HepG2 (cell line): ENCODE measurements around the gene PHKG1. TPM values are rescaled to one million over a fixed set of nuclear protein-coding genes. Genes with fewer than 3 reads are reported as not detected.

Source experiments
- ADNP ChIP-seq: sonication (generic); formaldehyde crosslinking; IDR thresholded peaks from 2 replicates; pipeline ENCODE4 v1.4.0; 2020; ENCODE audit warnings: missing genetic modification reagents
- DNMT3B ChIP-seq: conservative IDR thresholded peaks from 2 replicates; pipeline ENCODE4 v1.6.1; 2016; ENCODE audit warnings: missing biosample characterization, control low read depth
- ELF3 ChIP-seq: IDR thresholded peaks from 2 replicates; pipeline ENCODE4 v1.6.1; 2016; ENCODE audit warnings: missing genetic modification reagents, missing compliant biosample characterization
- FOXA3 ChIP-seq: IDR thresholded peaks from 2 replicates; pipeline ENCODE4 v1.6.1; 2016; ENCODE audit warnings: missing genetic modification reagents, missing compliant biosample characterization
- KLF13 ChIP-seq: sonication (generic); formaldehyde crosslinking; IDR thresholded peaks from 2 replicates; pipeline ENCODE4 v1.4.0; 2020; ENCODE audit warnings: mild to moderate bottlenecking, missing genetic modification reagents
- NR3C1 ChIP-seq: sonication (generic); formaldehyde crosslinking; IDR thresholded peaks from 2 replicates; pipeline ENCODE4 v1.4.0; 2020; ENCODE audit warnings: missing genetic modification reagents
- SALL1 ChIP-seq: sonication (generic); formaldehyde crosslinking; IDR thresholded peaks from 2 replicates; pipeline ENCODE4 v1.8.0; 2022; ENCODE audit warnings: mild to moderate bottlenecking, missing genetic modification reagents
- SNRNP70 ChIP-seq: fragments of 200-400 bp; formaldehyde crosslinking; IDR thresholded peaks from 2 replicates; pipeline ENCODE4 v1.6.1; 2017; ENCODE audit warnings: mild to moderate bottlenecking, low read depth, low read length, moderate library complexity
- ZKSCAN8 ChIP-seq: IDR thresholded peaks from 2 replicates; pipeline ENCODE4 v1.6.1; 2016; ENCODE audit warnings: borderline replicate concordance, missing genetic modification reagents, missing compliant biosample characterization
- ZNF124 ChIP-seq: sonication (generic); formaldehyde crosslinking; IDR thresholded peaks from 2 replicates; pipeline ENCODE4 v1.4.0; 2020; ENCODE audit warnings: missing genetic modification reagents
- ZNF234 ChIP-seq: sonication (generic); formaldehyde crosslinking; conservative IDR thresholded peaks from 2 replicates; pipeline ENCODE4 v1.5.1; 2020; ENCODE audit warnings: mild to moderate bottlenecking, missing genetic modification reagents
- ZNF773 ChIP-seq: sonication (generic); formaldehyde crosslinking; IDR thresholded peaks from 2 replicates; pipeline ENCODE4 v1.4.0; 2020; ENCODE audit warnings: missing genetic modification reagents, borderline replicate concordance
- ZNF775 ChIP-seq: sonication (generic); formaldehyde crosslinking; IDR thresholded peaks from 2 replicates; pipeline ENCODE4 v1.4.0; 2020; ENCODE audit warnings: missing genetic modification reagents, mild to moderate bottlenecking, moderate library complexity, borderline replicate concordance
- polyA plus RNA-seq, 8 experiments: library from polyadenylated mRNA; depleted of rRNA in 3 of 8; stranded (reverse) in 7 of 8; unstranded in 1 of 8; fragments of >200 nt; fragmentation: Illumina TruSeq in 4 of 8; extraction: Trizol in 4 of 8; gene quantifications; 2 replicates each; pipeline versions ENCODE4 v1.2.1 to v1.2.3, GENCODE V29; 2011 to 2016; ENCODE audit warnings: low read depth in 4 of 8, missing spikeins in 1 of 8, mixed read lengths in 1 of 8; ENCODE audit not compliant: insufficient read depth in 1 of 8
- total RNA-seq, 5 experiments: library from RNA; depleted of rRNA; stranded (reverse); fragments of >200 nt; fragmentation: Illumina TruSeq; extraction: Trizol; gene quantifications; 2 replicates each; pipeline ENCODE4 v1.2.3, GENCODE V29; 2016; ENCODE audit warnings: low read depth in 1 of 5
- TF ChIP-seq, protein P1 (sequence below): sonication (generic); formaldehyde crosslinking; IDR thresholded peaks from 2 replicates; pipeline ENCODE4 v1.8.0; 2022; ENCODE audit warnings: mild to moderate bottlenecking, missing genetic modification reagents
- TF ChIP-seq, protein P2 (sequence below): sonication (generic); formaldehyde crosslinking; IDR thresholded peaks from 2 replicates; pipeline ENCODE4 v1.5.1; 2020; ENCODE audit warnings: missing genetic modification reagents, mild to moderate bottlenecking, borderline replicate concordance
- TF ChIP-seq, protein P3 (sequence below): sonication (generic); IDR thresholded peaks from 2 replicates; pipeline ENCODE4 v1.6.1; 2016; ENCODE audit warnings: low read depth, borderline replicate concordance
- TF ChIP-seq, protein P4 (sequence below): sonication (generic); formaldehyde crosslinking; IDR thresholded peaks from 2 replicates; pipeline ENCODE4 v1.8.1; 2023; ENCODE audit warnings: mild to moderate bottlenecking, missing genetic modification reagents
- TF ChIP-seq, protein P5 (sequence below): sonication (generic); formaldehyde crosslinking; IDR thresholded peaks from 2 replicates; pipeline ENCODE4 v1.4.0; 2020; ENCODE audit warnings: missing genetic modification reagents, borderline replicate concordance
- TF ChIP-seq, protein P6 (sequence below): sonication (generic); formaldehyde crosslinking; IDR thresholded peaks from 2 replicates; pipeline ENCODE4 v1.5.0; 2020; ENCODE audit warnings: mild to moderate bottlenecking, missing genetic modification reagents

The PHKG1 gene
- total and polyA plus RNA-seq, 2 of the 13 experiments (the other 11 are each of a cell fraction or from before 2014, with no cell fraction given): 0.44 to 0.71 TPM

DNA sequence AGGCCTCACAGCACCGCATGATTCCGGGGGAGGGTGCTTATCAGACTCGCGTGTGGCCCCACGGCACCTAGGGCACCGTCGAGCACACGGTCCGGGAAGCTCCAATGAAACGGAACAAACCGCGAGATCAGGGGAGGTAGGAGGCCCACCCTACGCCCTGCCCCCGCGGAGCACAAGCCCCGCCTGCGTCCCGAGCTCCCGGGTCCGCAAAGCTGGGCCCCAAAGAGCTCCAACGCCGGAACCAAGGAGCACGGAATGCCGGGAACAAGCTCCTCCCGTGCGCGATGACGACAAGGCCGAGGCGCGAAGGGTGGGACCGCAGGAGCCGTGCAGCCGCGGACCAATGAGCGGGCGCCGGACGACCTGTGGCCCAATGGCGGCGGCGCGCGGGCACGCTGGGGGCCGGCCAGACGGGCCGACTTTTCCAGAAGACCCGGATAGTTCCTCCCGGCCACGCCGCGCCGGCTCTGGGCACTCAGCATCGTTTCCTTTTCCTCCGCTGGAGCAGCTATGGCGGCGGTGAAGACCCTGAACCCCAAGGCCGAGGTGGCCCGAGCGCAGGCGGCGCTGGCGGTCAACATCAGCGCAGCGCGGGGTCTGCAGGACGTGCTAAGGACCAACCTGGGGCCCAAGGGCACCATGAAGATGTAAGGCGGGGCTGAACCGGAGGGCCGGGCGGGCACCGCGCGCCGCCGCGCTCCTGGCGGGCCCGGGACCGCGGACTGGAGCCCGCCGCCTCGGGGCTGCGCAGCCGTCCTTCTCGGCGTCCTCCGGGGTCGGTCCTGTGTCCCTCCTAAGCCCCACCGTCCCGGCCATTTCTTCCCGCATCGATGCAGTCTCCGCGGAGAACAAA lies 41.2 kb downstream of the PHKG1 start, which contains the start of the genes CCT6A and PSPH (continued):
- peak; percentile 15; the same call in 1 of the 2 replicates for TF ChIP-seq ZNF773 (CRISPR knock-in tag)
- peak; percentile 92 for TF ChIP-seq SALL1 (CRISPR knock-in tag)
- peak; percentile 4; the same call in 1 of the 2 replicates for TF ChIP-seq KLF13 (CRISPR knock-in tag)
- no peak for TF ChIP-seq ADNP (CRISPR knock-in tag)
- TF ChIP-seq, protein P1, sequence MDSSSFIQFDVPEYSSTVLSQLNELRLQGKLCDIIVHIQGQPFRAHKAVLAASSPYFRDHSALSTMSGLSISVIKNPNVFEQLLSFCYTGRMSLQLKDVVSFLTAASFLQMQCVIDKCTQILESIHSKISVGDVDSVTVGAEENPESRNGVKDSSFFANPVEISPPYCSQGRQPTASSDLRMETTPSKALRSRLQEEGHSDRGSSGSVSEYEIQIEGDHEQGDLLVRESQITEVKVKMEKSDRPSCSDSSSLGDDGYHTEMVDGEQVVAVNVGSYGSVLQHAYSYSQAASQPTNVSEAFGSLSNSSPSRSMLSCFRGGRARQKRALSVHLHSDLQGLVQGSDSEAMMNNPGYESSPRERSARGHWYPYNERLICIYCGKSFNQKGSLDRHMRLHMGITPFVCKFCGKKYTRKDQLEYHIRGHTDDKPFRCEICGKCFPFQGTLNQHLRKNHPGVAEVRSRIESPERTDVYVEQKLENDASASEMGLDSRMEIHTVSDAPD (CRISPR knock-in tag): 0 out of 2 replicates have a peak, but pooled peaks have one; percentile 6
- TF ChIP-seq ELF3: peak; percentile 88
- no peak for TF ChIP-seq DNMT3B (CRISPR knock-in tag)
- TF ChIP-seq, protein P2, sequence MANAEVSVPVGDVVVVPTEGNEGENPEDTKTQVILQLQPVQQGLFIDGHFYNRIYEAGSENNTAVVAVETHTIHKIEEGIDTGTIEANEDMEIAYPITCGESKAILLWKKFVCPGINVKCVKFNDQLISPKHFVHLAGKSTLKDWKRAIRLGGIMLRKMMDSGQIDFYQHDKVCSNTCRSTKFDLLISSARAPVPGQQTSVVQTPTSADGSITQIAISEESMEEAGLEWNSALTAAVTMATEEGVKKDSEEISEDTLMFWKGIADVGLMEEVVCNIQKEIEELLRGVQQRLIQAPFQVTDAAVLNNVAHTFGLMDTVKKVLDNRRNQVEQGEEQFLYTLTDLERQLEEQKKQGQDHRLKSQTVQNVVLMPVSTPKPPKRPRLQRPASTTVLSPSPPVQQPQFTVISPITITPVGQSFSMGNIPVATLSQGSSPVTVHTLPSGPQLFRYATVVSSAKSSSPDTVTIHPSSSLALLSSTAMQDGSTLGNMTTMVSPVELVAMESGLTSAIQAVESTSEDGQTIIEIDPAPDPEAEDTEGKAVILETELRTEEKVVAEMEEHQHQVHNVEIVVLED: peak; percentile 100
- peak; percentile 49 for TF ChIP-seq FOXA3
- TF ChIP-seq, protein P3, sequence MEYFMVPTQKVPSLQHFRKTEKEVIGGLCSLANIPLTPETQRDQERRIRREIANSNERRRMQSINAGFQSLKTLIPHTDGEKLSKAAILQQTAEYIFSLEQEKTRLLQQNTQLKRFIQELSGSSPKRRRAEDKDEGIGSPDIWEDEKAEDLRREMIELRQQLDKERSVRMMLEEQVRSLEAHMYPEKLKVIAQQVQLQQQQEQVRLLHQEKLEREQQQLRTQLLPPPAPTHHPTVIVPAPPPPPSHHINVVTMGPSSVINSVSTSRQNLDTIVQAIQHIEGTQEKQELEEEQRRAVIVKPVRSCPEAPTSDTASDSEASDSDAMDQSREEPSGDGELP: no peak
- peak; percentile 69; the same call in 1 of the 2 replicates for TF ChIP-seq ZNF124 (CRISPR knock-in tag)
- TF ChIP-seq ZNF775 (CRISPR knock-in tag): no peak; the same call in 1 of the 2 replicates
- no peak; the same call in 1 of the 2 replicates for TF ChIP-seq ZNF234 (CRISPR knock-in tag)
- TF ChIP-seq SNRNP70: no peak
- no peak for TF ChIP-seq NR3C1 (CRISPR knock-in tag)
- TF ChIP-seq, protein P4, sequence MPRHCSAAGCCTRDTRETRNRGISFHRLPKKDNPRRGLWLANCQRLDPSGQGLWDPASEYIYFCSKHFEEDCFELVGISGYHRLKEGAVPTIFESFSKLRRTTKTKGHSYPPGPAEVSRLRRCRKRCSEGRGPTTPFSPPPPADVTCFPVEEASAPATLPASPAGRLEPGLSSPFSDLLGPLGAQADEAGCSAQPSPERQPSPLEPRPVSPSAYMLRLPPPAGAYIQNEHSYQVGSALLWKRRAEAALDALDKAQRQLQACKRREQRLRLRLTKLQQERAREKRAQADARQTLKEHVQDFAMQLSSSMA (CRISPR knock-in tag): peak; percentile 81
- TF ChIP-seq ZKSCAN8 (CRISPR knock-in tag): peak; percentile 59; the same call in 1 of the 2 replicates
- TF ChIP-seq, protein P5, sequence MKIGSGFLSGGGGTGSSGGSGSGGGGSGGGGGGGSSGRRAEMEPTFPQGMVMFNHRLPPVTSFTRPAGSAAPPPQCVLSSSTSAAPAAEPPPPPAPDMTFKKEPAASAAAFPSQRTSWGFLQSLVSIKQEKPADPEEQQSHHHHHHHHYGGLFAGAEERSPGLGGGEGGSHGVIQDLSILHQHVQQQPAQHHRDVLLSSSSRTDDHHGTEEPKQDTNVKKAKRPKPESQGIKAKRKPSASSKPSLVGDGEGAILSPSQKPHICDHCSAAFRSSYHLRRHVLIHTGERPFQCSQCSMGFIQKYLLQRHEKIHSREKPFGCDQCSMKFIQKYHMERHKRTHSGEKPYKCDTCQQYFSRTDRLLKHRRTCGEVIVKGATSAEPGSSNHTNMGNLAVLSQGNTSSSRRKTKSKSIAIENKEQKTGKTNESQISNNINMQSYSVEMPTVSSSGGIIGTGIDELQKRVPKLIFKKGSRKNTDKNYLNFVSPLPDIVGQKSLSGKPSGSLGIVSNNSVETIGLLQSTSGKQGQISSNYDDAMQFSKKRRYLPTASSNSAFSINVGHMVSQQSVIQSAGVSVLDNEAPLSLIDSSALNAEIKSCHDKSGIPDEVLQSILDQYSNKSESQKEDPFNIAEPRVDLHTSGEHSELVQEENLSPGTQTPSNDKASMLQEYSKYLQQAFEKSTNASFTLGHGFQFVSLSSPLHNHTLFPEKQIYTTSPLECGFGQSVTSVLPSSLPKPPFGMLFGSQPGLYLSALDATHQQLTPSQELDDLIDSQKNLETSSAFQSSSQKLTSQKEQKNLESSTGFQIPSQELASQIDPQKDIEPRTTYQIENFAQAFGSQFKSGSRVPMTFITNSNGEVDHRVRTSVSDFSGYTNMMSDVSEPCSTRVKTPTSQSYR (CRISPR knock-in tag): peak; percentile 71; the same call in 1 of the 2 replicates
- TF ChIP-seq, protein P6, sequence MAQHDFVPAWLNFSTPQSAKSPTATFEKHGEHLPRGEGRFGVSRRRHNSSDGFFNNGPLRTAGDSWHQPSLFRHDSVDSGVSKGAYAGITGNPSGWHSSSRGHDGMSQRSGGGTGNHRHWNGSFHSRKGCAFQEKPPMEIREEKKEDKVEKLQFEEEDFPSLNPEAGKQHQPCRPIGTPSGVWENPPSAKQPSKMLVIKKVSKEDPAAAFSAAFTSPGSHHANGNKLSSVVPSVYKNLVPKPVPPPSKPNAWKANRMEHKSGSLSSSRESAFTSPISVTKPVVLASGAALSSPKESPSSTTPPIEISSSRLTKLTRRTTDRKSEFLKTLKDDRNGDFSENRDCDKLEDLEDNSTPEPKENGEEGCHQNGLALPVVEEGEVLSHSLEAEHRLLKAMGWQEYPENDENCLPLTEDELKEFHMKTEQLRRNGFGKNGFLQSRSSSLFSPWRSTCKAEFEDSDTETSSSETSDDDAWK: no peak
